A549 (cell line): Measurements from ENCODE around the gene CHST15. TPM values are rescaled to one million over a fixed set of nuclear protein-coding genes. Genes with fewer than 3 reads are reported as not detected.

Source experiments
- ATAC-seq, 2 experiments: fragments of 200-7000 bp in 1 of 2; fragments of >200 bp in 1 of 2; cut with Nextera tagmentation in 1 of 2; cut with Tn5 transposase in 1 of 2; 3 replicates each; pipeline versions ENCODE4 v1.8.0 to v1.9.1; 2018 to 2020; ENCODE audit warnings: mild to moderate bottlenecking in 1 of 2, moderate library complexity in 1 of 2
- CTCF ChIA-PET: fragments of 300-600 bp; sonication (Branson Sonifier 250); formaldehyde crosslinking; extraction: SDS; loops from one replicate; lab custom pipeline; 2021; ENCODE audit warnings: antibody characterized with exemption, inconsistent platforms; lab: Yijun Ruan, JAX
- POLR2A ChIA-PET: fragments of 350-600 bp; formaldehyde crosslinking; extraction: SDS; loops from one replicate; lab custom pipeline; 2021; ENCODE audit warnings: antibody characterized with exemption, inconsistent platforms; lab: Yijun Ruan, JAX
- DNase-seq, 2 experiments: peaks; one replicate each; pipeline versions ENCODE4 v3.0.0 to v3.0.0-alpha.2; 2011 to 2016; ENCODE audit warnings: low read depth in 1 of 2, low spot score in 1 of 2
- FAIRE-seq: peaks from 2 replicates; lab custom pipeline; 2011; peaks lifted over from hg19 to GRCh38; lab: Jason Lieb, UNC
- H3K27ac ChIP-seq, 2 experiments: fragments of >200 bp; sonication (Bioruptor Twin); formaldehyde crosslinking; 3 replicates each; pipeline ENCODE4 v1.5.1; 2016 to 2017
- H3K4me1 ChIP-seq: fragments of >200 bp; sonication (Bioruptor Twin); formaldehyde crosslinking; 3 replicates; pipeline ENCODE4 v1.6.1; 2016
- H3K4me2 ChIP-seq: fragments of >200 bp; sonication (Bioruptor Twin); formaldehyde crosslinking; 3 replicates; pipeline ENCODE4 v1.6.1; 2016
- H3K4me3 ChIP-seq: fragments of >200 bp; sonication (Bioruptor Twin); formaldehyde crosslinking; 3 replicates; pipeline ENCODE4 v1.5.1; 2016
- H3K9me3 ChIP-seq: fragments of >200 bp; sonication (Bioruptor Twin); formaldehyde crosslinking; 3 replicates; pipeline ENCODE4 v1.6.1; 2016
- BHLHE40 ChIP-seq: IDR thresholded peaks from 2 replicates; pipeline ENCODE4 v1.6.1; 2012; ENCODE audit warnings: low read depth, low read length, inconsistent platforms
- CBX2 ChIP-seq: fragments of 200-600 bp; sonication (generic); IDR thresholded peaks from 2 replicates; pipeline ENCODE4 v1.6.1; 2016; ENCODE audit warnings: low read depth, mild to moderate bottlenecking, borderline replicate concordance
- CBX8 ChIP-seq: fragments of 200-600 bp; sonication (generic); IDR thresholded peaks from 2 replicates; pipeline ENCODE4 v1.6.1; 2016
- CHD2 ChIP-seq: fragments of 150-350 bp; IDR thresholded peaks from 2 replicates; pipeline ENCODE4 v1.6.1; 2014; ENCODE audit warnings: low read length; ENCODE audit not compliant: partially characterized antibody
- CHD4 ChIP-seq: fragments of 200-600 bp; sonication (generic); IDR thresholded peaks from 2 replicates; pipeline ENCODE4 v1.6.1; 2016; ENCODE audit warnings: antibody characterized with exemption, mild to moderate bottlenecking, borderline replicate concordance
- EHF ChIP-seq: fragments of 250-450 bp; sonication (Bioruptor Pico); IDR thresholded peaks from 2 replicates; pipeline ENCODE4 v1.5.0; 2020; ENCODE audit warnings: mild to moderate bottlenecking
- EHMT2 ChIP-seq: fragments of 200-600 bp; sonication (generic); IDR thresholded peaks from 2 replicates; pipeline ENCODE4 v1.6.1; 2016; ENCODE audit warnings: antibody characterized with exemption, low read depth, mild to moderate bottlenecking, moderate library complexity
- EP300 ChIP-seq, 2 experiments: fragments of >200 bp; sonication (Bioruptor Twin); formaldehyde crosslinking; IDR thresholded peaks; 2 replicates in 1 of 2; 3 replicates in 1 of 2; pipeline ENCODE4 v1.6.1; 2016 to 2017
- ESRRA ChIP-seq: fragments of 150-350 bp; IDR thresholded peaks from 2 replicates; pipeline ENCODE4 v1.6.1; 2014; ENCODE audit warnings: mild to moderate bottlenecking, low read length, borderline replicate concordance
- FOSB ChIP-seq: fragments of 250-450 bp; sonication (Bioruptor Pico); IDR thresholded peaks from 2 replicates; pipeline ENCODE4 v1.5.0; 2020; ENCODE audit warnings: mild to moderate bottlenecking, moderate library complexity
- FOSL2 ChIP-seq, 2 experiments: fragments of 450-650 bp in 1 of 2; fragments of >200 bp in 1 of 2; sonication (Bioruptor Twin) in 1 of 2; formaldehyde crosslinking; IDR thresholded peaks; 2 replicates each; pipeline versions ENCODE4 v1.5.0 to v1.6.1; 2016 to 2020; ENCODE audit warnings: mild to moderate bottlenecking in 1 of 2, moderate library complexity in 1 of 2
- HOXB5 ChIP-seq: fragments of 250-450 bp; sonication (Bioruptor Pico); IDR thresholded peaks from 2 replicates; pipeline ENCODE4 v1.5.0; 2020; ENCODE audit warnings: mild to moderate bottlenecking, moderate library complexity
- JUN ChIP-seq, 2 experiments: fragments of >200 bp; sonication (Bioruptor Twin); formaldehyde crosslinking; IDR thresholded peaks; 2 replicates in 1 of 2; 3 replicates in 1 of 2; pipeline ENCODE4 v1.6.1; 2016 to 2017
- JUNB ChIP-seq: fragments of >200 bp; sonication (Bioruptor Twin); formaldehyde crosslinking; IDR thresholded peaks from 2 replicates; pipeline ENCODE4 v1.6.1; 2016
- KDM1A ChIP-seq: fragments of 200-600 bp; sonication (generic); IDR thresholded peaks from 2 replicates; pipeline ENCODE4 v1.6.1; 2016; ENCODE audit warnings: low read depth, mild to moderate bottlenecking
- KDM5A ChIP-seq: fragments of 200-600 bp; sonication (generic); IDR thresholded peaks from 2 replicates; pipeline ENCODE4 v1.6.1; 2016; ENCODE audit warnings: antibody characterized with exemption, mild to moderate bottlenecking
- MAFK ChIP-seq: fragments of 450-650 bp; IDR thresholded peaks from 2 replicates; pipeline ENCODE4 v1.6.1; 2014; ENCODE audit not compliant: partially characterized antibody
- MAZ ChIP-seq: fragments of 150-350 bp; IDR thresholded peaks from 2 replicates; pipeline ENCODE4 v1.6.1; 2014; ENCODE audit warnings: antibody characterized with exemption, low read depth, low read length, borderline replicate concordance
- MYC ChIP-seq: IDR thresholded peaks from 2 replicates; pipeline ENCODE4 v1.6.1; 2012; ENCODE audit warnings: mild to moderate bottlenecking, inconsistent platforms, low read length, improper control_type of control experiment, borderline replicate concordance
- PHF8 ChIP-seq: fragments of 200-600 bp; sonication (generic); IDR thresholded peaks from 2 replicates; pipeline ENCODE4 v1.6.1; 2016; ENCODE audit warnings: low read depth, mild to moderate bottlenecking, antibody characterized with exemption, moderate library complexity, borderline replicate concordance
- POLR2A ChIP-seq: IDR thresholded peaks from 2 replicates; pipeline ENCODE4 v1.6.1; 2012; ENCODE audit warnings: mild to moderate bottlenecking, low read length
- RARB ChIP-seq: fragments of 250-450 bp; sonication (Bioruptor Pico); IDR thresholded peaks from 2 replicates; pipeline ENCODE4 v1.8.0; 2021; ENCODE audit warnings: mild to moderate bottlenecking, moderate library complexity
- RFX5 ChIP-seq: fragments of 450-650 bp; IDR thresholded peaks from 2 replicates; pipeline ENCODE4 v1.7.1; 2014; ENCODE audit warnings: antibody characterized with exemption, mild to moderate bottlenecking, moderate library complexity
- RNF2 ChIP-seq: fragments of 200-600 bp; sonication (generic); IDR thresholded peaks from 2 replicates; pipeline ENCODE4 v1.6.1; 2016; ENCODE audit warnings: low read depth, mild to moderate bottlenecking, antibody characterized with exemption, moderate library complexity, borderline replicate concordance
- SMC3 ChIP-seq: fragments of >200 bp; sonication (Bioruptor Twin); formaldehyde crosslinking; IDR thresholded peaks from 3 replicates; pipeline ENCODE4 v1.6.1; 2018; ENCODE audit warnings: inconsistent platforms
- TP53 ChIP-seq: fragments of 250-450 bp; sonication (Bioruptor Pico); IDR thresholded peaks from 2 replicates; pipeline ENCODE4 v1.5.0; 2021; ENCODE audit warnings: mild to moderate bottlenecking, moderate library complexity
- WGBS: methylation state at CpG from one replicate; pipeline ENCODE4 v1.1.6; 2017; ENCODE audit errors: missing lambda C conversion rate; 5-methylcytosine and 5-hydroxymethylcytosine counted together
- polyA plus RNA-seq, 4 experiments: library from polyadenylated mRNA; depleted of rRNA in 3 of 4; stranded (reverse); fragments of >200 nt; fragmentation: RNase III in 1 of 4; extraction: RNeasy Plus Mini Kit Qiagen cat#74134 plus additional on column Dnase treatment in 1 of 4; gene quantifications; 2 replicates in 3 of 4; 3 replicates in 1 of 4; pipeline ENCODE4 v1.2.3, GENCODE V29; 2011 to 2017
- TF ChIP-seq, protein P1 (sequence below): IDR thresholded peaks from 2 replicates; pipeline ENCODE4 v1.6.1; 2012
- TF ChIP-seq, protein P2 (sequence below): fragments of 200-600 bp; sonication (generic); IDR thresholded peaks from 2 replicates; pipeline ENCODE4 v1.6.1; 2016; ENCODE audit warnings: antibody characterized with exemption, mild to moderate bottlenecking, moderate library complexity
- TF ChIP-seq, protein P3 (sequence below): IDR thresholded peaks from 2 replicates; pipeline ENCODE4 v1.6.1; 2012
- TF ChIP-seq, protein P4 (sequence below): fragments of 150-350 bp; IDR thresholded peaks from 2 replicates; pipeline ENCODE4 v1.6.1; 2014; ENCODE audit warnings: low read depth, mild to moderate bottlenecking, low read length

CHST15 gene
- polyA plus RNA-seq, 2 of the 4 experiments (the other 2 are of a cell fraction) = 5.1 to 10.3 TPM

DNA sequence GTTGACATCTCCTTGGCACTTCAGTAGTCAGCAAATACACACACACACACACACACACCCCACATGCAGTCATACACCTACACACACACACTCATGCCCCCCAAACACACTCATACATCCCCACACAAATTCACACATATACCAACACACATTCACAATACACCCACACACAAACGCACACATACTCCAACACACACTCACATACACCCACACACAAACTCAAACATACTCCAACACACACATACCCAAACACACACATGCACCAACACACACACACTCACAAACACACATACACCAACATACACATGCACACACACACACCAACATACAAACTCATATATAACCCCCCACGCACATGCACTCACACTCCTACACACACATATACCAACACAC lies 31.4 kb upstream of the CHST15 start:
- ChIA-PET POLR2A (no interaction called here), CTCF (interaction anchor here (1.0 kb wide), 1 partner anchor 18 kb away, joined by 4 read pairs; no protein-coding TSS in a partner anchor)
- DNase-seq (no peak), ATAC-seq (no peak), FAIRE-seq (no peak)
- TF ChIP-seq EHF (CRISPR knock-in tag) = no peak
- no peak for TF ChIP-seq POLR2A
- TF ChIP-seq CBX2 = no peak
- no peak for TF ChIP-seq RARB
- TF ChIP-seq JUNB = no peak
- no peak for TF ChIP-seq MAZ
- TF ChIP-seq, protein P1, sequence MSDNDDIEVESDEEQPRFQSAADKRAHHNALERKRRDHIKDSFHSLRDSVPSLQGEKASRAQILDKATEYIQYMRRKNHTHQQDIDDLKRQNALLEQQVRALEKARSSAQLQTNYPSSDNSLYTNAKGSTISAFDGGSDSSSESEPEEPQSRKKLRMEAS = no peak
- TF ChIP-seq RNF2 = no peak
- no peak for TF ChIP-seq SMC3
- TF ChIP-seq PHF8 = no peak
- TF ChIP-seq FOSB (CRISPR knock-in tag) = no peak
- no peak for TF ChIP-seq TP53 (CRISPR knock-in tag)
- 100% methylated on average over 2 of the region's 2 CpGs for WGBS
- H3K4me1 ChIP-seq = no peaks in the 10 kb centered on the region
- no peak overlapping the region for H3K27ac ChIP-seq
- no peak overlapping the region for H3K4me3 ChIP-seq
- no peaks in the 10 kb centered on the region for H3K9me3 ChIP-seq
- no peak overlapping the region for H3K4me2 ChIP-seq

DNA sequence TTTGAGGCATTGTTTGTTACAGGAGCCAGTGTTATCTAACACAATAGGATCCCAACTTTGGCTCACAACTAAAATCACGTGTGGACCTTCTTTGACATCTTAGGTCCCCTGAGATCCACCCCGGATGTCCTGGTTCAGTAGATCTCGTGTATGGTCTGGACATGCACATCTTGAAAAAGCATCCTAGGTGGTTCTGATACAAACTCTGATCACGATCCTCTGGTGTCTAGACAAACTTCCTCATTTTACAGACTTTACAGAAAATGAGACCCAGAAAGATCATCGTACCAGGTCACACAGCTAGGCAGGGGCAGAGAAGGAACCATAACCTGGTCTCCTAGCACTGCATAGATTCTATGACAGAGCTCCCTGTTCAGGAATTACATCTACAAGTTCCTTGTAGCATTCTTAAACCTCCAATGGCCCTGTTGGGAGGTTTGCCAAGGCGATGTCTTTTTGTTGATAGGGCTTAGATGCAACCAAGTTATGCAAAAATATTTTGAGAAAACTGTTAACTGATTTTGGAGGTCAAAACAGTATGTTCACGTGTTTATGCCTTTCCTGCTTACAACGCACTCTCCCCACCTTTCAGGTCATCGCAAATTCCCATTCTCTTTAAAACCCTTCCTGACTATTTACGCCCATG lies 30.8 kb upstream of the CHST15 start:
- ATAC-seq = no peak
- H3K4me1 ChIP-seq = no peaks in the 10 kb centered on the region
- ChIA-PET CTCF (interaction anchor here (0.7 to 2.6 kb wide), 3 partner anchors 16 to 129 kb away, joined by 3 to 9 read pairs (median 4); no protein-coding TSS in a partner anchor), POLR2A (no interaction called here)
- TF ChIP-seq, protein P1 = no peak
- no peak for TF ChIP-seq KDM1A
- no peak for TF ChIP-seq SMC3
- TF ChIP-seq MYC = no peak
- H3K4me2 ChIP-seq = no peak overlapping the region
- WGBS = 79% methylated on average over 10 of the region's 10 CpGs
- no peak for FAIRE-seq
- no peak overlapping the region for H3K27ac ChIP-seq
- no peak overlapping the region for H3K4me3 ChIP-seq
- H3K9me3 ChIP-seq = no peaks in the 10 kb centered on the region
- no peak for DNase-seq

DNA sequence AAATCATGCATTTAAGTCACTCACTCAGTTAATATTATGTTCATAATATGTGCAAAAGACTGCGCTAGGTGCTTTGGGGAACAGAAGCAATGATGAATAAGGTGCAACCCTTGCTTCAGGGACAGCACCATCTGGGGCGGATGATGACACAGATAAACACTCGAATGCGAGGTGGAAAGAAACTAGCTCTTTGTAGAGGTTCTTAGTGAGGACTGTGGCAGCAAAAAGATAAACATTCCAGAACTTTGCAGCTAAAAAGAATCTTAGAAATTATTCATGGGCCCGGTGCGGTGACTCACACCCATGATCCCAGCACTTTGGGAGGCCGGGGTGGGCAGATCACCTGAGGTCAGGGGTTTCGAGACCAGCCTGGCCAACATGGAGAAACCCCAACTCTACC lies 29.8 kb upstream of the CHST15 start:
- ATAC-seq = no peak
- H3K4me1 ChIP-seq = no peaks in the 10 kb centered on the region
- no peak overlapping the region for H3K27ac ChIP-seq
- FAIRE-seq = no peak
- H3K9me3 ChIP-seq = no peaks in the 10 kb centered on the region
- CTCF ChIA-PET = interaction anchor here (0.8 to 2.6 kb wide), 3 partner anchors 11 to 128 kb away, joined by 3 to 9 read pairs (median 3); no protein-coding TSS in a partner anchor
- DNase-seq = no peak
- TF ChIP-seq RFX5 (no peak), EHMT2 (no peak), EP300 (IDR thresholded peaks at IDR 0.05) (no peak), SMC3 (no peak), CHD2 (no peak), PHF8 (no peak), FOSL2 (IDR thresholded peaks at IDR 0.05) (no peak), FOSL2 (CRISPR knock-in tag; IDR thresholded peaks at IDR 0.05) (no peak), ESRRA (no peak), JUN (IDR thresholded peaks at IDR 0.05) (no peak), BHLHE40 (no peak), CHD4 (no peak), KDM5A (no peak), HOXB5 (CRISPR knock-in tag) (no peak), MAFK (no peak), CBX8 (no peak), EHF (CRISPR knock-in tag) (no peak)
- TF ChIP-seq, protein P2, sequence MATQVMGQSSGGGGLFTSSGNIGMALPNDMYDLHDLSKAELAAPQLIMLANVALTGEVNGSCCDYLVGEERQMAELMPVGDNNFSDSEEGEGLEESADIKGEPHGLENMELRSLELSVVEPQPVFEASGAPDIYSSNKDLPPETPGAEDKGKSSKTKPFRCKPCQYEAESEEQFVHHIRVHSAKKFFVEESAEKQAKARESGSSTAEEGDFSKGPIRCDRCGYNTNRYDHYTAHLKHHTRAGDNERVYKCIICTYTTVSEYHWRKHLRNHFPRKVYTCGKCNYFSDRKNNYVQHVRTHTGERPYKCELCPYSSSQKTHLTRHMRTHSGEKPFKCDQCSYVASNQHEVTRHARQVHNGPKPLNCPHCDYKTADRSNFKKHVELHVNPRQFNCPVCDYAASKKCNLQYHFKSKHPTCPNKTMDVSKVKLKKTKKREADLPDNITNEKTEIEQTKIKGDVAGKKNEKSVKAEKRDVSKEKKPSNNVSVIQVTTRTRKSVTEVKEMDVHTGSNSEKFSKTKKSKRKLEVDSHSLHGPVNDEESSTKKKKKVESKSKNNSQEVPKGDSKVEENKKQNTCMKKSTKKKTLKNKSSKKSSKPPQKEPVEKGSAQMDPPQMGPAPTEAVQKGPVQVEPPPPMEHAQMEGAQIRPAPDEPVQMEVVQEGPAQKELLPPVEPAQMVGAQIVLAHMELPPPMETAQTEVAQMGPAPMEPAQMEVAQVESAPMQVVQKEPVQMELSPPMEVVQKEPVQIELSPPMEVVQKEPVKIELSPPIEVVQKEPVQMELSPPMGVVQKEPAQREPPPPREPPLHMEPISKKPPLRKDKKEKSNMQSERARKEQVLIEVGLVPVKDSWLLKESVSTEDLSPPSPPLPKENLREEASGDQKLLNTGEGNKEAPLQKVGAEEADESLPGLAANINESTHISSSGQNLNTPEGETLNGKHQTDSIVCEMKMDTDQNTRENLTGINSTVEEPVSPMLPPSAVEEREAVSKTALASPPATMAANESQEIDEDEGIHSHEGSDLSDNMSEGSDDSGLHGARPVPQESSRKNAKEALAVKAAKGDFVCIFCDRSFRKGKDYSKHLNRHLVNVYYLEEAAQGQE = no peak
- TF ChIP-seq, protein P3, sequence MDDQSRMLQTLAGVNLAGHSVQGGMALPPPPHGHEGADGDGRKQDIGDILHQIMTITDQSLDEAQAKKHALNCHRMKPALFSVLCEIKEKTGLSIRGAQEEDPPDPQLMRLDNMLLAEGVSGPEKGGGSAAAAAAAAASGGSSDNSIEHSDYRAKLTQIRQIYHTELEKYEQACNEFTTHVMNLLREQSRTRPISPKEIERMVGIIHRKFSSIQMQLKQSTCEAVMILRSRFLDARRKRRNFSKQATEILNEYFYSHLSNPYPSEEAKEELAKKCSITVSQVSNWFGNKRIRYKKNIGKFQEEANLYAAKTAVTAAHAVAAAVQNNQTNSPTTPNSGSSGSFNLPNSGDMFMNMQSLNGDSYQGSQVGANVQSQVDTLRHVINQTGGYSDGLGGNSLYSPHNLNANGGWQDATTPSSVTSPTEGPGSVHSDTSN = no peak
- TF ChIP-seq, protein P4, sequence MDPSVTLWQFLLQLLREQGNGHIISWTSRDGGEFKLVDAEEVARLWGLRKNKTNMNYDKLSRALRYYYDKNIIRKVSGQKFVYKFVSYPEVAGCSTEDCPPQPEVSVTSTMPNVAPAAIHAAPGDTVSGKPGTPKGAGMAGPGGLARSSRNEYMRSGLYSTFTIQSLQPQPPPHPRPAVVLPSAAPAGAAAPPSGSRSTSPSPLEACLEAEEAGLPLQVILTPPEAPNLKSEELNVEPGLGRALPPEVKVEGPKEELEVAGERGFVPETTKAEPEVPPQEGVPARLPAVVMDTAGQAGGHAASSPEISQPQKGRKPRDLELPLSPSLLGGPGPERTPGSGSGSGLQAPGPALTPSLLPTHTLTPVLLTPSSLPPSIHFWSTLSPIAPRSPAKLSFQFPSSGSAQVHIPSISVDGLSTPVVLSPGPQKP = no peak
- no peak overlapping the region for H3K4me3 ChIP-seq
- WGBS = 88% methylated on average over 8 of the region's 8 CpGs
- POLR2A ChIA-PET = no interaction called here
- no peak overlapping the region for H3K4me2 ChIP-seq
